ENCODE results near the gene TFDP2.

DNA sequence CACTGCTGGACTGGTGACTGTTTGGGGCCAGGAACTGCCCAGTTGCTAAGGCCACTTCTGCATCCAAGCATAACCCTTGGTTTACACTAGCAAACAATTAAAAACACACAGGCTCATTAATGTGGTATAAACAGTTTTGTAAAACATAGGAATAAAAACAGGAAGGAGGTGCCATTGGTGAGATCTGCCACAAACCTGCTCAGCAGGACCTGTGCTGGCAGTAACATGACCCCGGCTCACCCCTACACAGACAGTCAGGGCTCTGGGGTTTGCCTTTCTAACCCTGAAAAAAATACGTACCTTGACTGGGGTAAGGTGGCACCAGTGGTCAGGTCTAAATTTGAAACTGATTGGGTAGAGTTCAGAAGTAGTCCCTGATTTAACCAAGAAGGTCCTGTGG, 196.7 kb downstream of the TFDP2 start:
- TF ChIP-seq CREB5 (CRISPR knock-in tag; IDR thresholded peaks at IDR 0.05; ENCODE audit: low read depth) (no peak), RARB (CRISPR knock-in tag; IDR thresholded peaks at IDR 0.05) (no peak), PATZ1 (CRISPR knock-in tag; IDR thresholded peaks at IDR 0.05; ENCODE audit: borderline replicate concordance) (no peak), ESRRG (CRISPR knock-in tag; IDR thresholded peaks at IDR 0.05) (no peak), ARNTL (CRISPR knock-in tag; IDR thresholded peaks at IDR 0.05; ENCODE audit: borderline replicate concordance, low read depth) (no peak), ZFP30 (CRISPR knock-in tag; IDR thresholded peaks at IDR 0.05) (no peak), ZFP3 (CRISPR knock-in tag; IDR thresholded peaks at IDR 0.05) (no peak), ZNF8 (CRISPR knock-in tag; IDR thresholded peaks at IDR 0.05) (no peak)
